KOPT-K1 (cell line): ENCODE measurements around the gene SLTM.

Experiments used
- H3K27ac ChIP-seq: fragments of 200-600 bp; sonication (generic); 2 replicates; pipeline ENCODE4 v1.5.1; 2016; ENCODE audit warnings: antibody characterized with exemption, mild to moderate bottlenecking, low read depth, low read length; ENCODE audit not compliant: poor library complexity, severe bottlenecking
- H3K36me3 ChIP-seq: fragments of 200-600 bp; sonication (generic); 2 replicates; pipeline ENCODE4 v1.5.1; 2017; ENCODE audit warnings: antibody characterized with exemption, mild to moderate bottlenecking, low read length, moderate library complexity; ENCODE audit not compliant: insufficient read depth
- H3K9me3 ChIP-seq: fragments of 200-600 bp; sonication (generic); 2 replicates; pipeline ENCODE4 v1.5.1; 2017; ENCODE audit warnings: antibody characterized with exemption, low read length, mild to moderate bottlenecking; ENCODE audit not compliant: insufficient read depth, poor library complexity, severe bottlenecking

Gene SLTM

GRCh38 chr15:58830556-58830955, 102.9 kb downstream of the SLTM start:
- Histone ChIP-seq H3K27ac (no peak overlapping the region), H3K36me3 (peaks cover 16% of the 10 kb centered on the region; the same call in 1 of the 2 replicates), H3K9me3 (no peaks in the 10 kb centered on the region)
